IMR-90 (cell line): ENCODE data around the gene C3orf18. TPM values are rescaled to one million over a fixed set of nuclear protein-coding genes. Genes with fewer than 3 reads are reported as not detected.

Experiments used
- ATAC-seq: fragments of 200-7000 bp; cut with Tn5 transposase; 2 replicates; pipeline ENCODE4 v1.9.1; 2020; ENCODE audit warnings: low read depth, mild to moderate bottlenecking, moderate library complexity
- BruUV-seq: library from RNA; stranded (reverse); fragments of 400-500 nt; replicated peaks from 2 replicates; lab custom pipeline; 2021; lab: Mats Ljungman, UMichigan
- CTCF ChIA-PET: fragments of 300-600 bp; formaldehyde crosslinking; extraction: SDS; loops from one replicate; lab custom pipeline; 2021; ENCODE audit warnings: antibody characterized with exemption; lab: Yijun Ruan, JAX
- POLR2A ChIA-PET: fragments of 300-600 bp; sonication (Branson Sonifier 250); formaldehyde crosslinking; loops from one replicate; lab custom pipeline; 2022; ENCODE audit warnings: antibody characterized with exemption; ENCODE audit not compliant: unreplicated experiment; lab: Charles Lee
- DNase-seq: peaks from one replicate; pipeline ENCODE4 v3.0.0; 2013
- H2AFZ ChIP-seq: replicated peaks from 2 replicates; pipeline ENCODE3; 2013; ENCODE audit warnings: low read length, mild to moderate bottlenecking; ENCODE audit not compliant: poor library complexity
- H2AK5ac ChIP-seq: 2 replicates; pipeline ENCODE4 v1.6.1; 2013; ENCODE audit warnings: low read depth, low read length, inconsistent platforms
- H2AK9ac ChIP-seq: replicated peaks from 2 replicates; pipeline ENCODE3; 2013; ENCODE audit warnings: mild to moderate bottlenecking, low read depth, low read length, moderate library complexity; ENCODE audit not compliant: poor library complexity
- H2BK120ac ChIP-seq: 2 replicates; pipeline ENCODE4 v1.6.1; 2013; ENCODE audit warnings: low read depth, low read length, inconsistent platforms
- H2BK15ac ChIP-seq: 3 replicates; pipeline ENCODE4 v1.6.1; 2013; ENCODE audit warnings: low read depth, low read length, inconsistent platforms
- H2BK20ac ChIP-seq: 2 replicates; pipeline ENCODE4 v1.6.1; 2013; ENCODE audit warnings: low read depth, mild to moderate bottlenecking, inconsistent platforms, low read length, moderate library complexity
- H2BK5ac ChIP-seq: 2 replicates; pipeline ENCODE4 v1.6.1; 2013; ENCODE audit warnings: mild to moderate bottlenecking, low read depth, low read length, inconsistent platforms; ENCODE audit not compliant: poor library complexity, severe bottlenecking
- H3K14ac ChIP-seq: replicated peaks from 2 replicates; pipeline ENCODE4 v1.6.1; 2013; ENCODE audit warnings: low read depth, low read length, inconsistent platforms
- H3K18ac ChIP-seq: 2 replicates; pipeline ENCODE4 v1.6.1; 2013; ENCODE audit warnings: low read depth, low read length, control low read depth
- H3K23ac ChIP-seq: 2 replicates; pipeline ENCODE4 v1.6.1; 2013; ENCODE audit warnings: low read depth, low read length, inconsistent platforms
- H3K27ac ChIP-seq: 2 replicates; pipeline ENCODE4 v1.5.1; 2013; ENCODE audit warnings: mild to moderate bottlenecking, control low read depth, low read length; ENCODE audit not compliant: insufficient read depth
- H3K27me3 ChIP-seq: 2 replicates; pipeline ENCODE4 v1.6.1; 2013; ENCODE audit warnings: low read length; ENCODE audit not compliant: control insufficient read depth, insufficient read depth
- H3K36me3 ChIP-seq: 2 replicates; pipeline ENCODE4 v1.6.1; 2013; ENCODE audit warnings: low read length, mixed read lengths; ENCODE audit not compliant: control insufficient read depth, insufficient read depth
- H3K4ac ChIP-seq: 2 replicates; pipeline ENCODE4 v1.6.1; 2013; ENCODE audit warnings: low read depth, low read length, inconsistent platforms
- H3K4me1 ChIP-seq: 2 replicates; pipeline ENCODE4 v1.6.1; 2013; ENCODE audit warnings: low read length, mixed read lengths; ENCODE audit not compliant: control insufficient read depth, insufficient read depth
- H3K4me2 ChIP-seq: 2 replicates; pipeline ENCODE4 v1.6.1; 2013; ENCODE audit warnings: low read depth, mild to moderate bottlenecking, control low read depth, low read length, moderate library complexity
- H3K4me3 ChIP-seq: 2 replicates; pipeline ENCODE4 v1.5.1; 2013; ENCODE audit warnings: low read depth, mild to moderate bottlenecking, control low read depth, low read length, moderate library complexity; ENCODE audit not compliant: insufficient read depth
- H3K56ac ChIP-seq: 2 replicates; pipeline ENCODE4 v1.6.1; 2013; ENCODE audit warnings: low read length, inconsistent platforms; ENCODE audit not compliant: insufficient read depth; ENCODE audit errors: extremely low read depth
- H3K79me1 ChIP-seq, 2 experiments: 2 replicates each; pipeline ENCODE4 v1.6.1; 2013; ENCODE audit warnings: low read length in 2 of 2, inconsistent platforms in 1 of 2, low read depth in 1 of 2
- H3K9ac ChIP-seq: 2 replicates; pipeline ENCODE4 v1.6.1; 2013; ENCODE audit warnings: low read depth, low read length, control low read depth
- H3K9me1 ChIP-seq: 2 replicates; pipeline ENCODE4 v1.6.1; 2013; ENCODE audit warnings: low read length, inconsistent platforms; ENCODE audit not compliant: insufficient read depth
- H3K9me3 ChIP-seq: 2 replicates; pipeline ENCODE4 v1.6.1; 2013; ENCODE audit warnings: low read length; ENCODE audit not compliant: control insufficient read depth, insufficient read depth
- H4K20me1 ChIP-seq: 2 replicates; pipeline ENCODE4 v1.6.1; 2013; ENCODE audit warnings: low read length, inconsistent platforms; ENCODE audit not compliant: insufficient read depth
- H4K5ac ChIP-seq: 2 replicates; pipeline ENCODE4 v1.6.1; 2013; ENCODE audit warnings: mild to moderate bottlenecking, low read depth, low read length, control low read depth
- H4K8ac ChIP-seq, 2 experiments: 2 replicates each; pipeline ENCODE4 v1.6.1; 2013; ENCODE audit warnings: low read depth in 2 of 2, low read length in 2 of 2, control low read depth in 1 of 2, inconsistent platforms in 1 of 2
- H4K91ac ChIP-seq: 2 replicates; pipeline ENCODE4 v1.6.1; 2013; ENCODE audit warnings: low read depth, low read length, inconsistent platforms; ENCODE audit not compliant: insufficient read depth
- BHLHE40 ChIP-seq: fragments of 150-350 bp; IDR thresholded peaks from 2 replicates; pipeline ENCODE4 v1.6.1; 2016; ENCODE audit warnings: mild to moderate bottlenecking, low read depth, low read length
- CEBPB ChIP-seq: IDR thresholded peaks from 2 replicates; pipeline ENCODE4 v1.6.1; 2012; ENCODE audit warnings: low read depth, low read length, improper control_type of control experiment
- CHD1 ChIP-seq: IDR thresholded peaks from 2 replicates; pipeline ENCODE4 v1.6.1; 2012; ENCODE audit warnings: low read depth, low read length, improper control_type of control experiment
- FOS ChIP-seq: fragments of 150-350 bp; IDR thresholded peaks from 2 replicates; pipeline ENCODE4 v1.6.1; 2016; ENCODE audit warnings: low read depth, low read length
- MAFK ChIP-seq: IDR thresholded peaks from 2 replicates; pipeline ENCODE4 v1.6.1; 2012; ENCODE audit warnings: low read depth, low read length, improper control_type of control experiment
- MAZ ChIP-seq: IDR thresholded peaks from 2 replicates; pipeline ENCODE4 v1.6.1; 2012; ENCODE audit warnings: low read depth, mild to moderate bottlenecking, low read length, improper control_type of control experiment, moderate library complexity, borderline replicate concordance
- MXI1 ChIP-seq: IDR thresholded peaks from 2 replicates; pipeline ENCODE4 v1.6.1; 2012; ENCODE audit warnings: low read depth, mild to moderate bottlenecking, low read length, moderate library complexity, borderline replicate concordance
- NFE2L2 ChIP-seq: fragments of 150-350 bp; IDR thresholded peaks from 2 replicates; pipeline ENCODE4 v1.6.1; 2016; ENCODE audit warnings: low read depth, mild to moderate bottlenecking, low read length
- POLR2A ChIP-seq: IDR thresholded peaks from 2 replicates; pipeline ENCODE4 v1.6.1; 2012; ENCODE audit warnings: mild to moderate bottlenecking, low read depth, low read length
- RAD21 ChIP-seq: IDR thresholded peaks from 2 replicates; pipeline ENCODE4 v1.6.1; 2012; ENCODE audit warnings: low read length, improper control_type of control experiment
- RCOR1 ChIP-seq: IDR thresholded peaks from 2 replicates; pipeline ENCODE4 v1.6.1; 2012; ENCODE audit warnings: mild to moderate bottlenecking, low read length, improper control_type of control experiment; ENCODE audit not compliant: insufficient replicate concordance
- RFX5 ChIP-seq: IDR thresholded peaks from 2 replicates; pipeline ENCODE4 v1.8.0; 2012; ENCODE audit warnings: low read depth, mild to moderate bottlenecking, low read length, moderate library complexity
- SMC3 ChIP-seq: fragments of 150-350 bp; IDR thresholded peaks from 2 replicates; pipeline ENCODE4 v1.6.1; 2016; ENCODE audit warnings: low read depth, mild to moderate bottlenecking, antibody characterized with exemption, low read length, moderate library complexity
- WGBS, 2 experiments: methylation state at CpG; one replicate each; pipeline versions ENCODE4 v1.1.5 to v1.1.7; 2013; ENCODE audit warnings: missing lambda C conversion rate in 2 of 2; ENCODE audit not compliant: insufficient read length in 1 of 2; ENCODE audit errors: extremely low coverage in 2 of 2; 5-methylcytosine and 5-hydroxymethylcytosine counted together
- dilution Hi-C: fragments of 300-500 bp; cut with HindIII; formaldehyde crosslinking; loops from one replicate; pipeline ENCODE4 v1.14.3; 2018; ENCODE audit warnings: low sequenced_read_pairs; ENCODE audit not compliant: unreplicated experiment
- in situ Hi-C: fragments of 300-500 bp; cut with MboI; formaldehyde crosslinking; loops from 3 replicates; pipeline ENCODE4 v1.14.3; 2019; ENCODE audit warnings: low sequenced_read_pairs, inconsistent platforms, mixed read lengths
- intact Hi-C: fragments of 100-400 bp; cut with micrococcal nuclease; formaldehyde crosslinking; loops from 2 replicates; pipeline ENCODE4 v1.10.0; 2022
- polyA plus RNA-seq, 3 experiments: library from polyadenylated mRNA; depleted of rRNA; stranded (reverse); fragments of >200 nt; gene quantifications; 2 replicates each; pipeline ENCODE4 v1.2.3, GENCODE V29; 2012; ENCODE audit warnings: low replicate concordance in 1 of 3
- total RNA-seq: library from RNA; depleted of rRNA; stranded (reverse); fragments of >200 nt; gene quantifications from 2 replicates; pipeline ENCODE4 v1.2.3, GENCODE V29; 2012
- TF ChIP-seq, protein P1 (sequence below): fragments of 150-350 bp; IDR thresholded peaks from 2 replicates; pipeline ENCODE4 v1.6.1; 2016; ENCODE audit warnings: low read depth, mild to moderate bottlenecking, low read length, moderate library complexity, borderline replicate concordance
- TF ChIP-seq, protein P2 (sequence below): fragments of 150-350 bp; IDR thresholded peaks from 2 replicates; pipeline ENCODE4 v1.6.1; 2017; ENCODE audit warnings: mild to moderate bottlenecking, antibody characterized with exemption, low read length, low read depth

Gene C3orf18
- total and polyA plus RNA-seq, 2 of the 4 experiments (the other 2 are of a cell fraction): 6.8 to 10.6 TPM

DNA sequence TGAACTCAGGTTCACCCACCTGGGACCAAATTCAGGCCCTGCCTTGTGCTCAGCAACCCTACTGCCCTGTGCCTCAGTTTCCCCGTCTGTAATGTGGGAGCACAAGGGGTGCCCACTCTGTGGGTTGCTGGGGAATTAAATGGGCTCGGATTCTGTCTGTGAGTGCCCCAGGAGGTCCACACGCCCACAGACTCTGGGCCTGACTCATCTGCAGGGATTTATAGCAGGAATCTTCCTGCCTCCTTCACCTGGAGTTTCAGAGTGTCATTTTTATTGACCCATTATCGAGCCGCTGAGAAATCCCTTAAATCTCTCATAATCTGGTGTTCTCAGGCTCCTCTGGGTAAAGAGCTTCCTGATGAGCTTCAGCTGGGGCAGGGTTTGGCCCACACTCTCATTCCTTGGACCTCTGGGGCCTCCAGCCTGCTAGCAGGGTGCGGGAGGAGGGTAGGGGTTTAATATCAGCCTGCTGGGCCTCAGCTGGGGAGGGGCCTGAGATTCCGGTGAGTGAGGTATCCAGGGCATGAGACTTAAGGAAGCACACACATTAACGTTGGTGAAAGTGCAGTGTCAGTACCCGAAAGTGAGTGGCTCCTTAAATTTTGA, 16.4 kb downstream of the C3orf18 start:
- Histone ChIP-seq H2AK5ac (no peak overlapping the region), H3K14ac (no peak overlapping the region), H3K27ac (no peak overlapping the region), H2BK120ac (no peak overlapping the region), H4K5ac (no peak overlapping the region), H3K36me3 (no peaks in the 10 kb centered on the region), H3K27me3 (peaks cover 37% of the 10 kb centered on the region), H2AK9ac (no peak overlapping the region), H4K20me1 (no peaks in the 10 kb centered on the region), H4K91ac (no peak overlapping the region), H3K4ac (no peak overlapping the region), H2BK5ac (no peak overlapping the region), H3K56ac (no peak overlapping the region), H2BK15ac (no peak overlapping the region), H3K18ac (no peak overlapping the region), H3K9ac (no peak overlapping the region), H3K4me3 (no peak overlapping the region), H3K4me2 (no peak overlapping the region), H2AFZ (no peak overlapping the region), H3K79me1 (no peaks in the 10 kb centered on the region), H3K9me1 (no peaks in the 10 kb centered on the region), H3K23ac (no peak overlapping the region), H3K9me3 (no peaks in the 10 kb centered on the region), H4K8ac (no peak overlapping the region), H2BK20ac (no peak overlapping the region), H3K4me1 (no peaks in the 10 kb centered on the region)
- POLR2A ChIA-PET: no interaction called here
- dilution Hi-C loops (no loop called here), intact Hi-C loops (loop anchor here (2.0 kb wide), 1 partner anchor 204 kb away; no protein-coding TSS in a partner anchor), in situ Hi-C loops (no loop called here)
- CTCF ChIA-PET: no interaction called here
- no TSS peak for BruUV-seq
- WGBS, 2 experiments: 0% methylated on average over 2 of the region's 9 CpGs; no CpG with 5 or more reads in 1 of the 2 experiments
- ATAC-seq (no peak), DNase-seq (no peak)
- TF ChIP-seq, protein P1, sequence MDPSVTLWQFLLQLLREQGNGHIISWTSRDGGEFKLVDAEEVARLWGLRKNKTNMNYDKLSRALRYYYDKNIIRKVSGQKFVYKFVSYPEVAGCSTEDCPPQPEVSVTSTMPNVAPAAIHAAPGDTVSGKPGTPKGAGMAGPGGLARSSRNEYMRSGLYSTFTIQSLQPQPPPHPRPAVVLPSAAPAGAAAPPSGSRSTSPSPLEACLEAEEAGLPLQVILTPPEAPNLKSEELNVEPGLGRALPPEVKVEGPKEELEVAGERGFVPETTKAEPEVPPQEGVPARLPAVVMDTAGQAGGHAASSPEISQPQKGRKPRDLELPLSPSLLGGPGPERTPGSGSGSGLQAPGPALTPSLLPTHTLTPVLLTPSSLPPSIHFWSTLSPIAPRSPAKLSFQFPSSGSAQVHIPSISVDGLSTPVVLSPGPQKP: no peak
- no peak for TF ChIP-seq MAFK
- TF ChIP-seq RFX5: no peak
- TF ChIP-seq MXI1: no peak
- no peak for TF ChIP-seq FOS
- no peak for TF ChIP-seq RCOR1
- no peak for TF ChIP-seq RAD21
- no peak for TF ChIP-seq NFE2L2
- no peak for TF ChIP-seq CHD1
- TF ChIP-seq, protein P2, sequence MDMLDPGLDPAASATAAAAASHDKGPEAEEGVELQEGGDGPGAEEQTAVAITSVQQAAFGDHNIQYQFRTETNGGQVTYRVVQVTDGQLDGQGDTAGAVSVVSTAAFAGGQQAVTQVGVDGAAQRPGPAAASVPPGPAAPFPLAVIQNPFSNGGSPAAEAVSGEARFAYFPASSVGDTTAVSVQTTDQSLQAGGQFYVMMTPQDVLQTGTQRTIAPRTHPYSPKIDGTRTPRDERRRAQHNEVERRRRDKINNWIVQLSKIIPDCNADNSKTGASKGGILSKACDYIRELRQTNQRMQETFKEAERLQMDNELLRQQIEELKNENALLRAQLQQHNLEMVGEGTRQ: no peak
- no peak for TF ChIP-seq POLR2A
- no peak for TF ChIP-seq MAZ
- no peak for TF ChIP-seq SMC3
- no peak for TF ChIP-seq BHLHE40
- no peak for TF ChIP-seq CEBPB
